GM12865 (cell line): ENCODE results near the gene ASTN2.

Source experiments
- DNase-seq: peaks from one replicate; pipeline ENCODE4 v3.0.0; 2010; ENCODE audit warnings: low read depth
- H3K4me3 ChIP-seq: 2 replicates; pipeline ENCODE4 v1.5.1; 2011; ENCODE audit warnings: mild to moderate bottlenecking, low read depth, low read length, control low read depth
- CTCF ChIP-seq: IDR thresholded peaks from 2 replicates; pipeline ENCODE4 v1.5.1; 2011; ENCODE audit warnings: low read length, control low read depth, low read depth, inconsistent platforms; ENCODE audit not compliant: insufficient read depth; ENCODE audit errors: missing control alignments

Gene ASTN2

GRCh38 chr9:117000834-117001233, 414.0 kb downstream of the ASTN2 start:
- no peak for TF ChIP-seq CTCF
- DNase-seq, result no peak
- no peak overlapping the region for H3K4me3 ChIP-seq

GRCh38 chr9:117000196-117000723, 414.6 kb downstream of the ASTN2 start:
- H3K4me3 ChIP-seq, result no peak overlapping the region
- no peak for DNase-seq
- no peak for TF ChIP-seq CTCF

GRCh38 chr9:116998305-116998704, 416.6 kb downstream of the ASTN2 start:
- TF ChIP-seq CTCF, result no peak
- DNase-seq, result peak; percentile 22
- no peak overlapping the region for H3K4me3 ChIP-seq

- TF ChIP-seq CTCF, result no peak
- DNase-seq, result no peak
Observed at GRCh38 chr9:116992865-116993264, 422.0 kb downstream of the ASTN2 start.

GRCh38 chr9:116991051-116991450, 423.8 kb downstream of the ASTN2 start:
- H3K4me3 ChIP-seq, result no peak overlapping the region
- no peak for DNase-seq
- TF ChIP-seq CTCF, result no peak

More at GRCh38 chr9:116992865-116993264, 422.0 kb downstream of the ASTN2 start:
- no peak overlapping the region for H3K4me3 ChIP-seq

- DNase-seq, result no peak
- TF ChIP-seq CTCF, result no peak
Observed at GRCh38 chr9:116990592-116990991, 424.3 kb downstream of the ASTN2 start.

More at GRCh38 chr9:116990592-116990991, 424.3 kb downstream of the ASTN2 start:
- H3K4me3 ChIP-seq, result no peak overlapping the region
